ENCODE measurements around the gene PANK4.

PANK4 gene

DNA sequence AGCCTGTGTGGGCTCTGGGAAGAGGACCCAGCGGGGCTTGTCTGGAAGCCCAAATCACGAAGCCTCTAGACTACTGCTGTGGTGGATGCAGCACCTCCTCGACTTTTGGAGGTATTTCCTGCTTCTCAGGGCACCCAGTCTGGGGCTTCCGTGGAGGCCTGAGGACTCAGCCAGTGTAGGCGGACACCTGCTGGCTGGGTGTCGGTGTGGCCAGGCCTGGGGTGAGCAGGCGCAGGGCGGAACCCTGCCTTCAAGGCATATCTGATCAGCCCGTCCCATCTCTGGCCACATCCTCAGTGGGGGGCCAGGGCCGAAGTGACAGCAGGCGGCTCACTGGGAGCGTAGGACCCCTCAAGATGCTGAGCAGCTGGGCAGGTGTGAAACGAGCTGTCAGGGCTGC lies 43.4 kb downstream of the PANK4 start:
- TF ChIP-seq, protein P1, sequence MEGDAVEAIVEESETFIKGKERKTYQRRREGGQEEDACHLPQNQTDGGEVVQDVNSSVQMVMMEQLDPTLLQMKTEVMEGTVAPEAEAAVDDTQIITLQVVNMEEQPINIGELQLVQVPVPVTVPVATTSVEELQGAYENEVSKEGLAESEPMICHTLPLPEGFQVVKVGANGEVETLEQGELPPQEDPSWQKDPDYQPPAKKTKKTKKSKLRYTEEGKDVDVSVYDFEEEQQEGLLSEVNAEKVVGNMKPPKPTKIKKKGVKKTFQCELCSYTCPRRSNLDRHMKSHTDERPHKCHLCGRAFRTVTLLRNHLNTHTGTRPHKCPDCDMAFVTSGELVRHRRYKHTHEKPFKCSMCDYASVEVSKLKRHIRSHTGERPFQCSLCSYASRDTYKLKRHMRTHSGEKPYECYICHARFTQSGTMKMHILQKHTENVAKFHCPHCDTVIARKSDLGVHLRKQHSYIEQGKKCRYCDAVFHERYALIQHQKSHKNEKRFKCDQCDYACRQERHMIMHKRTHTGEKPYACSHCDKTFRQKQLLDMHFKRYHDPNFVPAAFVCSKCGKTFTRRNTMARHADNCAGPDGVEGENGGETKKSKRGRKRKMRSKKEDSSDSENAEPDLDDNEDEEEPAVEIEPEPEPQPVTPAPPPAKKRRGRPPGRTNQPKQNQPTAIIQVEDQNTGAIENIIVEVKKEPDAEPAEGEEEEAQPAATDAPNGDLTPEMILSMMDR (IDR thresholded peaks at IDR 0.05; ENCODE audit: control insufficient read depth, insufficient read depth, low read depth, low read length, missing control alignments) = no peak
- no peak overlapping the region for H3K4me3 ChIP-seq (ENCODE audit: control insufficient read depth, low read depth, low read length)
- no peak for DNase-seq (ENCODE audit: low read depth)

DNA sequence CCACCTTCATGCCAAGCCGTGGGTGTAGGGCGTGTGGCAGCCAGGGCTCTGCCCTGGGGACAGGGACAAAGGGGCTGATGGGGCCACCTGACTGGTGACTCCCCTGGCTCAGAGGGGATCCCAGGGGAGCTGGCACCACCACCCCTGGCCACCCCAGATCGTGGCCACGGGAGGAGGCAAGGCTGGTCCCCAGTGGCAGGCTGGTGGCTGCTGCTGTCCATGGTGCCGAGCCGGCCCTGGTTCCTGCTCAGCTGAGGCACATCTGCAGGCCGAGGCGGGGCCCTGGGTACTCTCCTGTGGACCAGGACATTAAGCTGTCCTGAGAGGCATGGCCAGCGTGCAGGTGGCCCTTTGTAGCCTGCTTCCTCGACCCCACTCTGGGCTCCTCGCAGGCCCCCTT lies 43.8 kb downstream of the PANK4 start:
- DNase-seq (ENCODE audit: low read depth) = no peak

DNA sequence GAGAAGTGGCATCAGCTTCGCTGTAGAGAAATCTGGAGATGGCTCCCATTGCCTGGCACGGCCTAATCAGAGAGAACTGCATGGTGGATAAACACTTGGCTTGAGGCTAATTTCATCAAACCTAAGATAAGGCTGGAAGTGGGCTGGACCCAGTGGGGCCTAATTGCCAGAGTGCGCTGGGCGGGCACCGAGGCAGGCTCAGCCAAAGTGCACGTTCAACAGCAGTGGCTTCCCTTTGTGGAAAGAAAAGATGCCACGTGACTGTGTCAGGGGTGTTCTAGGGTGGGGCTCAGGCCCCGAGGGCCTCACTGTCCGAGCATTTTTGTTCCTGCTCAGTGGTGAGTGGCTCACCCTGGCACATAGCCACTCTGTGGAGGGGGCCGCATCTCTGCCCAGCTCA lies 44.5 kb downstream of the PANK4 start:
- TF ChIP-seq, protein P1 (IDR thresholded peaks at IDR 0.05; ENCODE audit: control insufficient read depth, insufficient read depth, low read depth, low read length, missing control alignments) = no peak
- H3K4me3 ChIP-seq (ENCODE audit: control insufficient read depth, low read depth, low read length) = no peak overlapping the region
- DNase-seq (ENCODE audit: low read depth) = no peak

More for the DNA sequence above, 43.8 kb downstream of the PANK4 start:
- no peak overlapping the region for H3K4me3 ChIP-seq (ENCODE audit: control insufficient read depth, low read depth, low read length)
- TF ChIP-seq, protein P1 (IDR thresholded peaks at IDR 0.05; ENCODE audit: control insufficient read depth, insufficient read depth, low read depth, low read length, missing control alignments) = no peak

DNA sequence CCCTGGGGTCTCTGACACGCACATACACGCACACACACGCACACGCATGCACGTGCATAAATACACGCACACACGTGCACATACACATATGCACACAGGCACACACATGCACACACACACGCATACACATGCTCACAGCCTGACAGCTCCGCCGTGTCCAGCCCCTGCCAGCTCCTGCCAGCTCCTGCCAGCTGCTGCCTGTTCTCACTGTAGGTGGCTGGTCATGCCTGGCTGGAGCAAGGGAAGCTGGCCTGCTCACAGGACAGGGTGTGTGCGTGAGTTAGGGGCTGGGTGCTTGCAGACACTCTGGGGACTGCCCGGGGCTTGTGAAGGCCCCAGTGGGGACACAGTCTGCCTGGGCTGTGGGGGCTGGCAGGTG lies 45.4 kb downstream of the PANK4 start:
- H3K4me3 ChIP-seq (ENCODE audit: control insufficient read depth, low read depth, low read length) = no peak overlapping the region
- TF ChIP-seq, protein P1 (IDR thresholded peaks at IDR 0.05; ENCODE audit: control insufficient read depth, insufficient read depth, low read depth, low read length, missing control alignments) = no peak
- DNase-seq (ENCODE audit: low read depth) = no peak

DNA sequence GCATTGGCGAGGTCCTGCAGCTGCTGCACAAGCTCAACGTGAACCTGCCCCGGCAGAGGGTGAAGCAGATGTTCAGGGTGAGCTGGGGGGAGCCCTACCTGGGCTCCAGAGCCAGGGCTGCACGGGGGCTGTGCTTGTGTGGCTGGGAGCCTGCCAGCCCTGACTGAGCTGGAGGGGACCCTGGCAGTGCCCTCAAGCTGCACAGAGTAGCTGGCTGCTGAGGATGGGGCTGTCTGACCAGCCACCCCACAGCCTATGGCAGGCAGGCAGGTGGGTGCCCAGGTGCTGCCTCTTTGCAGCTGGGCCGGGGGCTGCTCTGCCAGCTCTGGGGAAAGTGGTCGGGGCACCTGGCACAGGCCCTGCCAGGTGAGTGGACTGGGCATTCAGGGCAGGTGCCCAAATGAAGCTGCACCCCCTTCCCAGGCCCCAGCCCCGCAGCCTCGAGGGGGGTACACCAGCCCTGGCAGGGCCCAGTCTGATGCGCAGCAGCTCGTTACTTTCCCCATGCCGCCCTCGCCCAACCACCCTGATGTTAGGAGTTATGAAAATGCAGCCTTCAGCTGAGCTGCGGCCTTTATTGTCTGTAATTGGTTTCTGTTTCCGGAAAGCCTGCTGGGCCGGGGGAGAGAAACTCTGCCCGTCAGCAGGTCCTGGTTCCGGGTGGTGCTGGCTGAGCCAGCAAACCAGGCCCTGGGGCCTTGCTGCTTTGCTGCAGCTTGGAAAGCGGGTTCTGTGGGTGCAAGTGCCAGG lies 46.0 kb downstream of the PANK4 start:
- H3K4me3 ChIP-seq (ENCODE audit: control insufficient read depth, low read depth, low read length) = no peak overlapping the region
- no peak for DNase-seq (ENCODE audit: low read depth)
- TF ChIP-seq, protein P1 (IDR thresholded peaks at IDR 0.05; ENCODE audit: control insufficient read depth, insufficient read depth, low read depth, low read length, missing control alignments) = no peak

DNA sequence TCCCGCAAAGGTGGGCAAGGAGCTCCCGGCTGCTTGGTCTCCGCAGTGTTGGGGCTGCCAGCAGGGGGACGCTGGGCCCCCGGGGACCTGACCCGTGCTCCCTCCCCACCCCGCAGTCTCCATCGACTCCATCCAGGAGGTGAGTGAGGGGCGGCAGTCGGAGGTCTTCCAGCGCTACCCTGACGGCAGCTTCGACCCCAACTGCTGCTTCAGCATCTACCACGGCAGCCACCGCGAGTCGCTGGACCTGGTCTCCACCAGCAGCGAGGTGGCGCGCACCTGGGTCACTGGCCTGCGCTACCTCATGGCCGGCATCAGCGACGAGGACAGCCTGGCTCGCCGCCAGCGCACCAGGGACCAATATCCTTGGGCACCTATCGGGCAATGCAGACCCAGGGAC lies 46.8 kb downstream of the PANK4 start:
- no peak for DNase-seq (ENCODE audit: low read depth)
- TF ChIP-seq, protein P1 (IDR thresholded peaks at IDR 0.05; ENCODE audit: control insufficient read depth, insufficient read depth, low read depth, low read length, missing control alignments) = no peak
- no peak overlapping the region for H3K4me3 ChIP-seq (ENCODE audit: control insufficient read depth, low read depth, low read length)
